GM12878 (cell line): ENCODE measurements around the gene ATG13. TPM values are rescaled to one million over a fixed set of nuclear protein-coding genes. Genes with fewer than 3 reads are reported as not detected.

Experiments
- ATAC-seq: fragments of 200-7000 bp; cut with Tn5 transposase; 3 replicates; pipeline ENCODE4 v1.9.1; 2020; ENCODE audit warnings: mild to moderate bottlenecking, moderate library complexity
- BruUV-seq: library from RNA; stranded (reverse); fragments of 400-500 nt; replicated peaks from 2 replicates; lab custom pipeline; 2021; lab: Mats Ljungman, UMichigan
- CTCF ChIA-PET: fragments of 300-600 bp; sonication (Branson Sonifier 250); formaldehyde crosslinking; extraction: SDS; loops from one replicate; lab custom pipeline; 2021; ENCODE audit warnings: inconsistent platforms; lab: Yijun Ruan, JAX
- POLR2A ChIA-PET: fragments of 350-600 bp; formaldehyde crosslinking; extraction: SDS; loops from one replicate; lab custom pipeline; 2021; ENCODE audit warnings: inconsistent platforms; lab: Charles Lee
- RAD21 ChIA-PET: fragments of 300-600 bp; sonication (Branson Sonifier 250); formaldehyde crosslinking; loops from one replicate; lab custom pipeline; 2023; ENCODE audit warnings: antibody characterized with exemption; ENCODE audit not compliant: unreplicated experiment; lab: Charles Lee
- SMC1A ChIA-PET: fragments of 300-600 bp; sonication (Branson Sonifier 250); formaldehyde crosslinking; loops from one replicate; lab custom pipeline; 2023; ENCODE audit not compliant: unreplicated experiment, uncharacterized antibody; lab: Charles Lee
- DNase-seq: peaks from one replicate; pipeline ENCODE4 v3.0.0-alpha.2; 2011; ENCODE audit warnings: low read depth, low spot score
- FAIRE-seq: peaks from 3 replicates; lab custom pipeline; 2011; peaks lifted over from hg19 to GRCh38; lab: Jason Lieb, UNC
- H2AFZ ChIP-seq: 2 replicates; pipeline ENCODE4 v1.6.0; 2011; ENCODE audit warnings: low read depth, low read length, control low read depth; ENCODE audit not compliant: control insufficient read depth
- H3K27ac ChIP-seq: 2 replicates; pipeline ENCODE4 v1.5.1; 2011; ENCODE audit warnings: control low read depth; ENCODE audit not compliant: control insufficient read depth, insufficient read depth
- H3K27me3 ChIP-seq, 2 experiments: replicated peaks in 1 of 2; 2 replicates each; pipeline versions ENCODE4 v1.6.0 to v1.6.1; 2011; ENCODE audit warnings: low read length in 1 of 2; ENCODE audit not compliant: control insufficient read depth in 2 of 2, insufficient read depth in 2 of 2
- H3K36me3 ChIP-seq, 2 experiments: 2 replicates each; pipeline ENCODE4 v1.5.1; 2011; ENCODE audit warnings: low read length in 1 of 2; ENCODE audit not compliant: control insufficient read depth in 2 of 2, insufficient read depth in 2 of 2
- H3K4me1 ChIP-seq: 2 replicates; pipeline ENCODE4 v1.6.1; 2011; ENCODE audit warnings: mild to moderate bottlenecking, low read length, moderate library complexity, mixed read lengths; ENCODE audit not compliant: control insufficient read depth, insufficient read depth
- H3K4me2 ChIP-seq: 2 replicates; pipeline ENCODE4 v1.6.0; 2011; ENCODE audit warnings: control low read depth; ENCODE audit not compliant: control insufficient read depth, insufficient read depth
- H3K4me3 ChIP-seq: fragments of 200-600 bp; sonication (generic); 2 replicates; pipeline ENCODE4 v1.5.1; 2016
- H3K79me2 ChIP-seq: 2 replicates; pipeline ENCODE4 v1.6.0; 2011; ENCODE audit warnings: low read length; ENCODE audit not compliant: control insufficient read depth, insufficient read depth
- H3K9ac ChIP-seq: 2 replicates; pipeline ENCODE4 v1.8.0; 2011; ENCODE audit warnings: low read length, control low read depth, mixed read lengths; ENCODE audit not compliant: control insufficient read depth, insufficient read depth
- H3K9me3 ChIP-seq: replicated peaks from 3 replicates; pipeline ENCODE4 v1.5.1; 2011; ENCODE audit warnings: mild to moderate bottlenecking, low read length; ENCODE audit not compliant: control insufficient read depth, insufficient read depth
- H4K20me1 ChIP-seq: 2 replicates; pipeline ENCODE4 v1.6.0; 2011; ENCODE audit not compliant: control insufficient read depth, insufficient read depth
- DPF2 ChIP-seq: fragments of 450-650 bp; IDR thresholded peaks from 2 replicates; pipeline ENCODE4 v1.6.1; 2017; ENCODE audit warnings: mild to moderate bottlenecking
- MYB ChIP-seq: fragments of 150-350 bp; IDR thresholded peaks from 2 replicates; pipeline ENCODE4 v1.6.1; 2014; ENCODE audit warnings: mild to moderate bottlenecking, low read depth, low read length, borderline replicate concordance
- NFYB ChIP-seq: IDR thresholded peaks from 2 replicates; pipeline ENCODE4 v1.6.1; 2011; ENCODE audit warnings: low read depth, mild to moderate bottlenecking, low read length, improper control_type of control experiment, moderate library complexity; ENCODE audit not compliant: insufficient read depth
- PML ChIP-seq: IDR thresholded peaks from 2 replicates; pipeline ENCODE4 v1.6.1; 2012; ENCODE audit warnings: low read length, inconsistent platforms
- ZNF217 ChIP-seq: fragments of 450-650 bp; IDR thresholded peaks from 2 replicates; pipeline ENCODE4 v1.6.1; 2017; ENCODE audit warnings: antibody characterized with exemption, mild to moderate bottlenecking
- ZNF24 ChIP-seq: fragments of 450-650 bp; IDR thresholded peaks from 2 replicates; pipeline ENCODE4 v1.6.1; 2017; ENCODE audit warnings: antibody characterized with exemption, mild to moderate bottlenecking
- WGBS: methylation state at CpG from one replicate; pipeline ENCODE4 v1.1.6; 2016; ENCODE audit warnings: low lambda C conversion rate; ENCODE audit not compliant: insufficient replicate concordance, insufficient coverage; ENCODE audit errors: missing lambda C conversion rate; 5-methylcytosine and 5-hydroxymethylcytosine counted together
- in situ Hi-C: fragments of 300-500 bp; cut with MboI; formaldehyde crosslinking; loops from 9 replicates; pipeline ENCODE4 v1.14.3; 2018; ENCODE audit warnings: mixed read lengths
- intact Hi-C: fragments of 100-400 bp; cut with micrococcal nuclease; formaldehyde crosslinking; loops from one replicate; pipeline ENCODE4 v1.14.2; 2022; ENCODE audit not compliant: unreplicated experiment
- polyA plus RNA-seq, 11 experiments: library from polyadenylated mRNA; depleted of rRNA in 4 of 11; unstranded in 6 of 11; stranded (reverse) in 5 of 11; fragments of >200 nt; fragmentation: Nextera tagmentation in 4 of 11; fragmentation: Illumina TruSeq in 1 of 11; extraction: Ambion mirVana in 4 of 11; extraction: Trizol in 1 of 11; gene quantifications; 1 replicate in 1 of 11; 2 replicates in 10 of 11; pipeline versions ENCODE4 v1.2.1 to v1.2.3, GENCODE V29; 2011 to 2016; ENCODE audit warnings: inconsistent platforms in 2 of 11, missing spikeins in 2 of 11, low read depth in 1 of 11
- total RNA-seq, 4 experiments: library from RNA; depleted of rRNA in 3 of 4; stranded (reverse); fragments of >200 nt in 3 of 4; fragmentation: Illumina TruSeq in 1 of 4; extraction: Trizol in 1 of 4; gene quantifications; 2 replicates each; pipeline versions ENCODE4 v1.2.1 to v1.2.3, GENCODE V29; 2013 to 2021
- TF ChIP-seq, protein P1 (sequence below): fragments of 450-650 bp; IDR thresholded peaks from 2 replicates; pipeline ENCODE4 v1.6.1; 2017; ENCODE audit warnings: mild to moderate bottlenecking

The ATG13 gene
- total and polyA plus RNA-seq, 10 of the 15 experiments (the other 5 are each of a cell fraction or from before 2014, with no cell fraction given), result 10.9 to 61.6 (median 50.9) TPM

DNA sequence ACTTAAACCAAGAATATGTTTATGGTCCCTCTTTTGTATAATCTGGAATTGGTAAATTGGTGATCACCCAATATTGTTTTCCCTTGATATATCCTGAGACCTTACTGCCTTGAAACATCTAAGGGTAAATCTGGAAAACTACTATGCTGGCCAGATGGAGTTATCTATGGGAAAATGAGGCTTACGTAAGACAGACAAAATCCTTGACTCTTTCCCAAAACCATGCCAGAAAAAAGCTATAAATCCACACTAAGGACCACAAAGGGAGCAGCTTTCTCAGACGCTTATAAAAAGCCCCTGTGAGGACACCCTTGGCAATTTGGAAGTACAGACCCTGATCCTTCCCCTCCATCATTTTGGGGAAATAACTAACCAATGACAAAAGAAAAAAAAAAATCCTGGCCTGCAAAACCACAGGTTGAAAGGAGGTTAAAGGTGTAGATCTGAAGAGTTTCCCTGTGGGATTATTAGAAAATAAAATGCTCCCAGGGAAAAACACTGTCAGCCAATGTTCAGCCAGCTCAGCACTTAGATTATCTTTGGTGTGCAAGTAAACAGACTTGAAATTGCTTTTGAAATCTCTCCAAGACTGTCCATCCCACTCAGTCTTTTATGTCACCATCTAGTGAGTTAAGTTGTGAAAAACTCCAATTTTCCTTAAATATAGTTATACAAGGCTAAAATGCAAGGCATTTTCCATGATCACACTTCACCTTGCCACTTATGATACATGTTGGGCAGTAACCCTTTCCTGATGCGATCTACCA, 17.0 kb upstream of the ATG13 start:
- Histone ChIP-seq H3K27me3 (no peaks in the 10 kb centered on the region), H3K4me1 (peaks cover 16% of the 10 kb centered on the region), H3K36me3 (no peaks in the 10 kb centered on the region), H2AFZ (no peak overlapping the region), H3K4me2 (no peak overlapping the region), H3K9ac (no peak overlapping the region), H4K20me1 (no peaks in the 10 kb centered on the region), H3K79me2 (0 out of 2 replicates have a peak, but pooled peaks cover 2% of the 10 kb centered on the region), H3K9me3 (no peaks in the 10 kb centered on the region; the same call in 2 of the 3 replicates), H3K4me3 (no peak overlapping the region), H3K27ac (no peak overlapping the region)
- SMC1A ChIA-PET, result interaction anchor here (1.2 kb wide), 2 partner anchors 18 to 62 kb away, joined by 3 read pairs; no protein-coding TSS in a partner anchor
- no TSS peak for BruUV-seq
- TF ChIP-seq DPF2 (no peak), PML (no peak), MYB (no peak), ZNF217 (no peak), NFYB (no peak), ZNF24 (no peak)
- TF ChIP-seq, protein P1, sequence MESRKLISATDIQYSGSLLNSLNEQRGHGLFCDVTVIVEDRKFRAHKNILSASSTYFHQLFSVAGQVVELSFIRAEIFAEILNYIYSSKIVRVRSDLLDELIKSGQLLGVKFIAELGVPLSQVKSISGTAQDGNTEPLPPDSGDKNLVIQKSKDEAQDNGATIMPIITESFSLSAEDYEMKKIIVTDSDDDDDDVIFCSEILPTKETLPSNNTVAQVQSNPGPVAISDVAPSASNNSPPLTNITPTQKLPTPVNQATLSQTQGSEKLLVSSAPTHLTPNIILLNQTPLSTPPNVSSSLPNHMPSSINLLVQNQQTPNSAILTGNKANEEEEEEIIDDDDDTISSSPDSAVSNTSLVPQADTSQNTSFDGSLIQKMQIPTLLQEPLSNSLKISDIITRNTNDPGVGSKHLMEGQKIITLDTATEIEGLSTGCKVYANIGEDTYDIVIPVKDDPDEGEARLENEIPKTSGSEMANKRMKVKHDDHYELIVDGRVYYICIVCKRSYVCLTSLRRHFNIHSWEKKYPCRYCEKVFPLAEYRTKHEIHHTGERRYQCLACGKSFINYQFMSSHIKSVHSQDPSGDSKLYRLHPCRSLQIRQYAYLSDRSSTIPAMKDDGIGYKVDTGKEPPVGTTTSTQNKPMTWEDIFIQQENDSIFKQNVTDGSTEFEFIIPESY, result no peak
- intact Hi-C loops, result no loop called here
- POLR2A ChIA-PET, result interaction anchor here (0.6 to 0.9 kb wide), 5 partner anchors 9 to 145 kb away, joined by 3 to 7 read pairs (median 3); no protein-coding TSS in a partner anchor
- ATAC-seq (no peak), FAIRE-seq (no peak), DNase-seq (no peak)
- RAD21 ChIA-PET, result no interaction called here
- in situ Hi-C loops, result no loop called here
- CTCF ChIA-PET, result interaction anchor here (0.6 to 1.2 kb wide), 2 partner anchors 7 to 18 kb away, joined by 4 to 6 read pairs; no protein-coding TSS in a partner anchor
- 65% methylated on average over 3 of the region's 3 CpGs for WGBS
